Measurements from ENCODE around the gene TNS3.

DNA sequence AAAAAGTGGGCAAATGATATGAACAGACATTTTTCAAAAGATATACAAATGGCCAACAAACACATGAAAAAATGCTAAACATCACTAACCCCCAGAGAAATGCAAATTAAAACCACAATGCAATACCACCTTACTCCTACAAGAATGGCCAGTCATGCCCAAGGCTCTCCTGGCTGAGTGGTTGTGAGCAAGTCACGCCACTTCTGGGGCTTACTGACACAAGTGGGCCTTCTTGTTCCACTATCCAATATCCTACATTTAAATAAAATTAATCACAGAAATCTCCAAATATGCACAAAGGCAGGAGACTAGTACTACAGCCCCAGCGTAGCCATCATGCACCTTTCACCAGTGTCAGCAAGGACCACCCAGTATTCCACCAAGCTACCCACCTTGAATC lies 181.9 kb downstream of the TNS3 start:
- no peak for TF ChIP-seq POLR2AphosphoS5 (IDR thresholded peaks at IDR 0.05)
- no peak for TF ChIP-seq EP300 (IDR thresholded peaks at IDR 0.05)
- TF ChIP-seq, protein P1, sequence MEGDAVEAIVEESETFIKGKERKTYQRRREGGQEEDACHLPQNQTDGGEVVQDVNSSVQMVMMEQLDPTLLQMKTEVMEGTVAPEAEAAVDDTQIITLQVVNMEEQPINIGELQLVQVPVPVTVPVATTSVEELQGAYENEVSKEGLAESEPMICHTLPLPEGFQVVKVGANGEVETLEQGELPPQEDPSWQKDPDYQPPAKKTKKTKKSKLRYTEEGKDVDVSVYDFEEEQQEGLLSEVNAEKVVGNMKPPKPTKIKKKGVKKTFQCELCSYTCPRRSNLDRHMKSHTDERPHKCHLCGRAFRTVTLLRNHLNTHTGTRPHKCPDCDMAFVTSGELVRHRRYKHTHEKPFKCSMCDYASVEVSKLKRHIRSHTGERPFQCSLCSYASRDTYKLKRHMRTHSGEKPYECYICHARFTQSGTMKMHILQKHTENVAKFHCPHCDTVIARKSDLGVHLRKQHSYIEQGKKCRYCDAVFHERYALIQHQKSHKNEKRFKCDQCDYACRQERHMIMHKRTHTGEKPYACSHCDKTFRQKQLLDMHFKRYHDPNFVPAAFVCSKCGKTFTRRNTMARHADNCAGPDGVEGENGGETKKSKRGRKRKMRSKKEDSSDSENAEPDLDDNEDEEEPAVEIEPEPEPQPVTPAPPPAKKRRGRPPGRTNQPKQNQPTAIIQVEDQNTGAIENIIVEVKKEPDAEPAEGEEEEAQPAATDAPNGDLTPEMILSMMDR (IDR thresholded peaks at IDR 0.05), result no peak
- TF ChIP-seq POLR2A (IDR thresholded peaks at IDR 0.05; ENCODE audit: low read depth), result no peak
